Hepatocyte (in vitro differentiated cells): Measurements from ENCODE around the gene TNFRSF1A.

Experiments
- CTCF ChIP-seq: fragments of 200-600 bp; sonication (generic); IDR thresholded peaks from 2 replicates; pipeline ENCODE4 v1.5.1; 2016; ENCODE audit warnings: antibody characterized with exemption, mild to moderate bottlenecking; ENCODE audit not compliant: poor library complexity
- EZH2 ChIP-seq: fragments of 200-600 bp; sonication (generic); IDR thresholded peaks from 2 replicates; pipeline ENCODE4 v1.6.1; 2016; ENCODE audit warnings: antibody characterized with exemption, mild to moderate bottlenecking, borderline replicate concordance
- EZH2phosphoT487 ChIP-seq: fragments of 200-600 bp; sonication (generic); IDR thresholded peaks from one replicate; pipeline ENCODE4 v1.6.1; 2018; ENCODE audit warnings: antibody characterized with exemption, mild to moderate bottlenecking, low read depth, moderate library complexity; ENCODE audit not compliant: unreplicated experiment, severe bottlenecking

DNA sequence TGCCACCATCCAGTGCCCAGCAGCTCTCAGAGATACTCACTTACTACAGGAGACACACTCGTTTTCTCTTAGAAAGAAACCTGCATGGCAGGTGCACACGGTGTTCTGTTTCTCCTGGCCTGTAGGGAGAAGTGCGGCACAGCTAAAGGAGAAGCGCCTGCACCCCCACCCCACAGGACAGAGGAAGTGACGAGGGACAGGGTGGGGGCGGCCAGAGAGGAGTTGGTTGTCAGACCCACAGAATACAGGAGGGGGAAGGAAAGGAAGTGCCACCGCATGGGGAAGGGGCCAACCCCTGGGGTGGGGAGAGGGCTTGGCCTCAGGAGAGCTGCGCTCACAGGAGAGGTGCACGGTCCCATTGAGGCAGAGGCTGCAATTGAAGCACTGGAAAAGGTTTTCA lies 8.8 kb downstream of the TNFRSF1A start:
- TF ChIP-seq EZH2 (no peak), EZH2phosphoT487 (no peak), CTCF (no peak)
